Endothelial cell of umbilical vein (primary cell): ENCODE results near the gene SFMBT2.

Experiments used
- EZH2 ChIP-seq: IDR thresholded peaks from 2 replicates; pipeline ENCODE4 v1.6.1; 2012; ENCODE audit warnings: borderline replicate concordance, low read depth, mild to moderate bottlenecking, moderate library complexity, low read length, inconsistent platforms; ENCODE audit not compliant: severe bottlenecking
- FOS ChIP-seq: IDR thresholded peaks from 2 replicates; pipeline ENCODE4 v1.6.1; 2011; ENCODE audit warnings: mild to moderate bottlenecking, low read length, moderate library complexity, borderline replicate concordance; ENCODE audit not compliant: insufficient read depth
- GATA2 ChIP-seq: IDR thresholded peaks from 2 replicates; pipeline ENCODE4 v1.7.0; 2011; ENCODE audit warnings: low read depth, mild to moderate bottlenecking, moderate library complexity, mixed read lengths, low read length; ENCODE audit not compliant: insufficient read length, insufficient read depth
- JUN ChIP-seq: IDR thresholded peaks from 2 replicates; pipeline ENCODE4 v1.6.1; 2011; ENCODE audit warnings: borderline replicate concordance, low read depth; ENCODE audit not compliant: insufficient read length, insufficient read depth
- MYC ChIP-seq: IDR thresholded peaks from one replicate; pipeline ENCODE4 v1.6.1; 2011; ENCODE audit warnings: mild to moderate bottlenecking, low read depth, low read length
- POLR2A ChIP-seq: IDR thresholded peaks from 2 replicates; pipeline ENCODE4 v1.6.1; 2012; ENCODE audit warnings: low read depth, mild to moderate bottlenecking, control low read depth, low read length
- POLR2AphosphoS5 ChIP-seq: IDR thresholded peaks from 2 replicates; pipeline ENCODE4 v1.6.1; 2012; ENCODE audit warnings: low read depth, mild to moderate bottlenecking, control low read depth, low read length, moderate library complexity; ENCODE audit not compliant: insufficient read depth
- TF ChIP-seq, protein P1 (sequence below), 2 donors: IDR thresholded peaks; 1 replicate in 1 of 2; 2 replicates in 1 of 2; pipeline ENCODE4 v1.5.1; 2011; ENCODE audit warnings: low read length in 2 of 2, mild to moderate bottlenecking in 2 of 2, moderate library complexity in 2 of 2, control low read depth in 1 of 2, inconsistent platforms in 1 of 2, low read depth in 1 of 2; ENCODE audit not compliant: insufficient read depth in 1 of 2; ENCODE audit errors: extremely low read depth in 1 of 2
- TF ChIP-seq, protein P2 (sequence below): IDR thresholded peaks from 2 replicates; pipeline ENCODE4 v1.6.1; 2011; ENCODE audit not compliant: insufficient read depth, insufficient read length

DNA sequence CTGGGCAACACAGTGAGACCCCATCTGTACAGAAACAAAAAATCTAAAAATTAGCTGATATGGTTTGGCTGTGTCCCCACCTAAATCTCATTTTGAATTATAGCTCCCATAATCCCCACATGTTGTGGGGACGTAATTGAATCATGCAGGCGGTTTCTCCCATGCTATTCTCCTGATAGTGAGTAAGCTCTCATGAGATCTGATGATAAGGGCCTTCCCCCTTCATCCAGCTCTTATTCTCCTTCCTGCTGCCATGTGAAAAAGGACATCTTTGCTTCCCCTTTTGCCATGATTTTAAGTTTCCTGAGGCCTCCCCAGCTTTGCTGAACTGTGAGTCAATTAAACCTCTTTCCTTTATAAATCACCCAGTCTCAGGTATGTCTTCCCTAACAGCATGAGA, 136.5 kb downstream of the SFMBT2 start:
- TF ChIP-seq, protein P1, sequence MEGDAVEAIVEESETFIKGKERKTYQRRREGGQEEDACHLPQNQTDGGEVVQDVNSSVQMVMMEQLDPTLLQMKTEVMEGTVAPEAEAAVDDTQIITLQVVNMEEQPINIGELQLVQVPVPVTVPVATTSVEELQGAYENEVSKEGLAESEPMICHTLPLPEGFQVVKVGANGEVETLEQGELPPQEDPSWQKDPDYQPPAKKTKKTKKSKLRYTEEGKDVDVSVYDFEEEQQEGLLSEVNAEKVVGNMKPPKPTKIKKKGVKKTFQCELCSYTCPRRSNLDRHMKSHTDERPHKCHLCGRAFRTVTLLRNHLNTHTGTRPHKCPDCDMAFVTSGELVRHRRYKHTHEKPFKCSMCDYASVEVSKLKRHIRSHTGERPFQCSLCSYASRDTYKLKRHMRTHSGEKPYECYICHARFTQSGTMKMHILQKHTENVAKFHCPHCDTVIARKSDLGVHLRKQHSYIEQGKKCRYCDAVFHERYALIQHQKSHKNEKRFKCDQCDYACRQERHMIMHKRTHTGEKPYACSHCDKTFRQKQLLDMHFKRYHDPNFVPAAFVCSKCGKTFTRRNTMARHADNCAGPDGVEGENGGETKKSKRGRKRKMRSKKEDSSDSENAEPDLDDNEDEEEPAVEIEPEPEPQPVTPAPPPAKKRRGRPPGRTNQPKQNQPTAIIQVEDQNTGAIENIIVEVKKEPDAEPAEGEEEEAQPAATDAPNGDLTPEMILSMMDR (IDR thresholded peaks at IDR 0.05; ENCODE audit: extremely low read depth in 1 of 2, insufficient read depth in 1 of 2, low read depth in 1 of 2, low read length in 2 of 2), result no peak
- TF ChIP-seq POLR2A (no peak), GATA2 (no peak), JUN (no peak), EZH2 (no peak), POLR2AphosphoS5 (no peak), FOS (no peak), MYC (no peak)
- TF ChIP-seq, protein P2, sequence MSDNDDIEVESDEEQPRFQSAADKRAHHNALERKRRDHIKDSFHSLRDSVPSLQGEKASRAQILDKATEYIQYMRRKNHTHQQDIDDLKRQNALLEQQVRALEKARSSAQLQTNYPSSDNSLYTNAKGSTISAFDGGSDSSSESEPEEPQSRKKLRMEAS, result no peak
